ENCODE data around the gene USP34. TPM values are rescaled to one million over a fixed set of nuclear protein-coding genes. Genes with fewer than 3 reads are reported as not detected.
"Not testable (repeated sequence)": the region's sequence is repeated elsewhere in the genome, so short reads cannot be mapped to it uniquely, and the experiment has no call there.

USP34 gene
- total RNA-seq, 1 donor from 2014 or later = 176 TPM

DNA sequence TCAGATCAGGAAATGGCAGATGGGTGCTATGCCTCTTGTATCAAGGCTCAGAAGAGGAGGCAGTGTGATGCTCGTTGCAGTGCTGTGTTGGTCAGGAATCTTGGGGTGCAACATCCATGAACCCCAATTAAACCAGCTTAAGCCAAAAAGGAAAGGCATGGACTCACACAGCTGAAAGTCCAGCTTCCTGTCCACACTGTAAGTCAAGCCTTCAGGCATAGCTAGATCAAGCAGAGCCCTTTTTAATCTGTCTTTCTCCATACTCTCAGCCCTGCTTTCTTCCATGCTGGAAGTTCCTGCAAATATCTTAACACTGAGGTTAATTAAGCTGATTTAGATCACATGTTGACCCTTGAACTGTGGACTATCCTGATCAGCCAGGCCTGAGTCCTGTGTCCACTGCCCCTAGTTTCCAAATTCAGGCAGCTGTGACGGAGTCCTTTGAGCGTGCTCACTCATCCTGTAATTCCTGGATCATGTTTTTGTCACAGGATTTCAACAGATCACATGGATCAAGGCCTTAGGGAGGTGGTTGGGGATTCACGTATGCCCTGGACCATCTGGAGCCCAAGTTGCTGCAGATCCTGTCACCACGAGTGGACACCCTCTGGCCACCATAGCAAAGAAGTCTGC is 313.4 kb downstream of the USP34 start:
- TF ChIP-seq, protein P1, sequence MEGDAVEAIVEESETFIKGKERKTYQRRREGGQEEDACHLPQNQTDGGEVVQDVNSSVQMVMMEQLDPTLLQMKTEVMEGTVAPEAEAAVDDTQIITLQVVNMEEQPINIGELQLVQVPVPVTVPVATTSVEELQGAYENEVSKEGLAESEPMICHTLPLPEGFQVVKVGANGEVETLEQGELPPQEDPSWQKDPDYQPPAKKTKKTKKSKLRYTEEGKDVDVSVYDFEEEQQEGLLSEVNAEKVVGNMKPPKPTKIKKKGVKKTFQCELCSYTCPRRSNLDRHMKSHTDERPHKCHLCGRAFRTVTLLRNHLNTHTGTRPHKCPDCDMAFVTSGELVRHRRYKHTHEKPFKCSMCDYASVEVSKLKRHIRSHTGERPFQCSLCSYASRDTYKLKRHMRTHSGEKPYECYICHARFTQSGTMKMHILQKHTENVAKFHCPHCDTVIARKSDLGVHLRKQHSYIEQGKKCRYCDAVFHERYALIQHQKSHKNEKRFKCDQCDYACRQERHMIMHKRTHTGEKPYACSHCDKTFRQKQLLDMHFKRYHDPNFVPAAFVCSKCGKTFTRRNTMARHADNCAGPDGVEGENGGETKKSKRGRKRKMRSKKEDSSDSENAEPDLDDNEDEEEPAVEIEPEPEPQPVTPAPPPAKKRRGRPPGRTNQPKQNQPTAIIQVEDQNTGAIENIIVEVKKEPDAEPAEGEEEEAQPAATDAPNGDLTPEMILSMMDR (IDR thresholded peaks at IDR 0.05) = no peak
- H3K4me3 Mint-ChIP-seq = no peak overlapping the region
- ATAC-seq (ENCODE audit: low read depth) = no peak
- POLR2A ChIA-PET = interaction anchor here (0.6 to 1.4 kb wide), 3 partner anchors 13 to 124 kb away, joined by 3 to 4 read pairs (median 4); no protein-coding TSS in a partner anchor
- H3K27ac Mint-ChIP-seq = no peak overlapping the region
- no peaks in the 10 kb centered on the region for H3K27me3 Mint-ChIP-seq
- CTCF ChIA-PET = no interaction called here
- H3K9me3 Mint-ChIP-seq = peaks cover 1% of the 10 kb centered on the region
- intact Hi-C loops (cut with micrococcal nuclease) = no loop called here
- H3K36me3 Mint-ChIP-seq (ENCODE audit: low read depth) = peaks cover 29% of the 10 kb centered on the region
- DNase-seq = no peak
- H3K4me1 Mint-ChIP-seq = peaks cover 12% of the 10 kb centered on the region

DNA sequence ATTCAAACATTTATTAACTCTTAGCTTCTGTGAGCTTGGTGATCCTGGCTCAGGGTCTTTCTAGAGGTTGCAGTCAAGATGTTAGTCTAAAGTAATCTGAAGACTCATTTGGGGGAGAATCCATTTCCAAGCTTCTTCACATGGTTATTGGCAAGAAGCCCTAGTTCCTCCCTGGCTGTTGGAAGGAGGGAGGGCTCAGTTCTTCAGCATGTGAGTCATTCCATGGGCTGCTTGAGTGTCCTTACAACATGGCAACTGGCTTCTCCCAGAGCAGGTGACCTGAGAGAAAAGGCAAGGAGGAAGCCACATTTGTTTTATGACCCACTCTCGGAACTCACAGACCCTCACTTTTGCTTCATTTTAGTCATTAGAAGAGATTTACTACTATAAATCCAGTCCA is 319.5 kb downstream of the USP34 start:
- no peaks in the 10 kb centered on the region for H3K4me1 Mint-ChIP-seq
- no peak overlapping the region for H3K4me3 Mint-ChIP-seq
- peaks cover 25% of the 10 kb centered on the region for H3K36me3 Mint-ChIP-seq (ENCODE audit: low read depth)
- H3K9me3 Mint-ChIP-seq = no peaks in the 10 kb centered on the region
- intact Hi-C loops (cut with micrococcal nuclease) = no loop called here
- ChIA-PET POLR2A (no interaction called here), CTCF (no interaction called here)
- DNase-seq (no peak), ATAC-seq (ENCODE audit: low read depth) (no peak)
- no peak overlapping the region for H3K27ac Mint-ChIP-seq
- TF ChIP-seq, protein P1 (IDR thresholded peaks at IDR 0.05) = no peak
- H3K27me3 Mint-ChIP-seq = no peaks in the 10 kb centered on the region

DNA sequence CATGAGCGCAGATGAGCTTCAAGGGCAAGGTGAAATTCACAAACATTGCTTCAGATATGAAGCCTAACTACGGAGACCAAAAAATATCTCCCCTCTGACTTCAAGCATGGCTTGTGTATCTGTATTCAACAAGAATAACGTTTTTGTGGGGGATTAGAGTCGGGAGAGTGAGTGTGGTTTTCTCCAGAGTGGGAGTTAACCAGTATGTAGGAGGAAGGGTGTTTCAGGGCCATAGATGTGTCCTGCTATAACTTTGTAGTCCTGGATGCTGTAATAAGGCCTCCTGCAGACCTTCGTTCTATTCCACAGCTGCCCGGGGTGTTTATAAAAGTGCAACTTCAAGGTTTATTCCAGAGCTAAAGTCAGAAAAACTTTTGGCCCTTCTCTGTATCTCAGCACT is 321.8 kb downstream of the USP34 start:
- Mint-ChIP-seq H3K27me3 (no peaks in the 10 kb centered on the region), H3K4me1 (peaks cover 9% of the 10 kb centered on the region), H3K27ac (no peak overlapping the region), H3K36me3 (ENCODE audit: low read depth) (peaks cover 30% of the 10 kb centered on the region), H3K9me3 (no peaks in the 10 kb centered on the region), H3K4me3 (no peak overlapping the region)
- DNase-seq = no peak
- intact Hi-C loops (cut with micrococcal nuclease) = no loop called here
- POLR2A ChIA-PET = no interaction called here
- ATAC-seq (ENCODE audit: low read depth) = no peak
- CTCF ChIA-PET = interaction anchor here (0.6 kb wide), 1 partner anchor 726 kb away, joined by 3 read pairs; no protein-coding TSS in a partner anchor
- TF ChIP-seq, protein P1 (IDR thresholded peaks at IDR 0.05) = no peak

DNA sequence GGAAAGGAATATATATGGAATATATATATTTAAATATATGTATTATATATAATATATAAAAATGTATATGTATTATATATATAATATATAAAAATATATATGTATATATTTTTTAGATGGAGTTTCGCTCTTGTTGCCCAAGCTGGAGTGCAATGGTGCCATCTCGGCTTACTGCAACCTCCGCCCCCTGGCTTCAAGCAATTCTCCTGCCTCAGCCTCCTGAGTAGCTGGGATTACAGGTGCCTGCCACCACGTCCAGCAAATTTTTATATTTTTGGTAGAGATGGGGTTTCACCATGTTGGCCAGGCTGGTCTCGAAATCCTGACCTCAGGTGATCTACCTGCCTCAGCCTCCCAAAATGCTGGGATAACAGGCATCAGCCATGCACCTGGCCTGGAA is 322.8 kb downstream of the USP34 start:
- POLR2A ChIA-PET; H3K4me1 Mint-ChIP-seq; intact Hi-C loops (cut with micrococcal nuclease); ATAC-seq (ENCODE audit: low read depth); H3K4me3 Mint-ChIP-seq; DNase-seq; CTCF ChIA-PET; H3K27ac Mint-ChIP-seq; H3K9me3 Mint-ChIP-seq; H3K27me3 Mint-ChIP-seq: not testable (repeated sequence)
- H3K36me3 Mint-ChIP-seq (ENCODE audit: low read depth) = peaks cover 30% of the 10 kb centered on the region

DNA sequence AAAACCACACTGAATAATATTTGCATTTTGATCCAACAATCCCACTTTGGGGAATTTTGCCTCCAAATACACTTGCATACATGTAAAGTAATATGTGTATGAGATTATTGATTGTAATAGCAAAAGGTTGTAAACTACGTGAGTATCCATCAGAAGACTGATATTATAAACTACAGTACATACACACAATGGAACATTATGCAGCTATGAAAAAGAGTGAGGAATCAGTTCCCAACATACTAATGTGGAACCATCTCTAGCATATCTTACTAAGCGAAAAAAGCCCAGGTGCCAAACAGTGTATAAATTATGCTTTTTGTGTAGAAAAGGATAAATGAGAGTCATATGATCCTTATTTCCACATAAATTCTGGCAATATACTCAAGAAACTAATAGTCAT is 324.9 kb downstream of the USP34 start:
- H3K4me3 Mint-ChIP-seq = peak overlapping the region; percentile 97
- ChIA-PET CTCF (no interaction called here), POLR2A (interaction anchor here (1.7 to 3.2 kb wide), 2 partner anchors 31 to 34 kb away, joined by 9 to 29 read pairs; no protein-coding TSS in a partner anchor)
- ATAC-seq (ENCODE audit: low read depth) = no peak
- TF ChIP-seq, protein P1 (IDR thresholded peaks at IDR 0.05) = no peak
- no peaks in the 10 kb centered on the region for H3K9me3 Mint-ChIP-seq
- H3K27me3 Mint-ChIP-seq = no peaks in the 10 kb centered on the region
- H3K36me3 Mint-ChIP-seq (ENCODE audit: low read depth) = peaks cover 23% of the 10 kb centered on the region
- H3K4me1 Mint-ChIP-seq = peaks cover 9% of the 10 kb centered on the region
- DNase-seq = no peak
- H3K27ac Mint-ChIP-seq = no peak overlapping the region
- intact Hi-C loops (cut with micrococcal nuclease) = loop anchor here (1.0 kb wide), 2 partner anchors 31 to 129 kb away; partner anchors contain the start of gene PEX13
